H9 (cell line): ENCODE data around the gene TFRC. TPM values are rescaled to one million over a fixed set of nuclear protein-coding genes. Genes with fewer than 3 reads are reported as not detected.

Experiments used
- DNase-seq: peaks from one replicate; pipeline ENCODE4 v3.0.0-alpha.2; 2017
- H2AFZ ChIP-seq: one replicate; pipeline ENCODE4 v1.6.1; 2013; ENCODE audit warnings: mild to moderate bottlenecking, low read length, control low read depth, moderate library complexity
- H2AK5ac ChIP-seq: 2 replicates; pipeline ENCODE4 v1.6.1; 2013; ENCODE audit warnings: low read length, control low read depth, mixed read lengths; ENCODE audit not compliant: insufficient read length
- H2BK120ac ChIP-seq: one replicate; pipeline ENCODE4 v1.6.1; 2013; ENCODE audit warnings: low read depth, mild to moderate bottlenecking, low read length, control low read depth, inconsistent platforms; ENCODE audit not compliant: poor library complexity, severe bottlenecking
- H2BK12ac ChIP-seq: 2 replicates; pipeline ENCODE4 v1.6.1; 2013; ENCODE audit warnings: low read length, control low read depth, mixed read lengths, low read depth; ENCODE audit not compliant: insufficient read length
- H2BK15ac ChIP-seq: 2 replicates; pipeline ENCODE4 v1.6.1; 2013; ENCODE audit warnings: low read depth, low read length, control low read depth
- H2BK20ac ChIP-seq: one replicate; pipeline ENCODE4 v1.6.1; 2013; ENCODE audit warnings: low read depth, mild to moderate bottlenecking, low read length, control low read depth, inconsistent platforms; ENCODE audit not compliant: poor library complexity, severe bottlenecking
- H2BK5ac ChIP-seq: 2 replicates; pipeline ENCODE4 v1.6.1; 2013; ENCODE audit warnings: low read length, control low read depth, mixed read lengths; ENCODE audit not compliant: insufficient read length
- H3K14ac ChIP-seq: 2 replicates; pipeline ENCODE4 v1.6.1; 2013; ENCODE audit warnings: low read length, control low read depth; ENCODE audit not compliant: insufficient read depth
- H3K18ac ChIP-seq: 2 replicates; pipeline ENCODE4 v1.6.1; 2013; ENCODE audit warnings: low read depth, mild to moderate bottlenecking, mixed read lengths, low read length, control low read depth; ENCODE audit not compliant: insufficient read length
- H3K23ac ChIP-seq: 2 replicates; pipeline ENCODE4 v1.6.1; 2013; ENCODE audit warnings: low read length, control low read depth, mixed read lengths, low read depth; ENCODE audit not compliant: insufficient read length
- H3K23me2 ChIP-seq: 2 replicates; pipeline ENCODE4 v1.6.1; 2013; ENCODE audit warnings: low read depth, mild to moderate bottlenecking, mixed read lengths, low read length, control low read depth; ENCODE audit not compliant: insufficient read length, poor library complexity, severe bottlenecking
- H3K27ac ChIP-seq: 2 replicates; pipeline ENCODE4 v1.5.1; 2013; ENCODE audit warnings: low read length, control low read depth, mixed read lengths, low read depth; ENCODE audit not compliant: insufficient read length
- H3K27me3 ChIP-seq: 2 replicates; pipeline ENCODE4 v1.6.1; 2013; ENCODE audit warnings: low read length, control low read depth, inconsistent platforms; ENCODE audit not compliant: insufficient read depth
- H3K4ac ChIP-seq: 2 replicates; pipeline ENCODE4 v1.6.1; 2013; ENCODE audit warnings: low read depth, mild to moderate bottlenecking, control low read depth, inconsistent platforms, low read length, moderate library complexity
- H3K4me1 ChIP-seq: 2 replicates; pipeline ENCODE4 v1.6.1; 2013; ENCODE audit warnings: low read length, control low read depth, inconsistent platforms; ENCODE audit not compliant: insufficient read depth
- H3K4me2 ChIP-seq: 2 replicates; pipeline ENCODE4 v1.6.1; 2013; ENCODE audit warnings: low read length, control low read depth, mixed read lengths; ENCODE audit not compliant: insufficient read length, insufficient read depth
- H3K56ac ChIP-seq: 2 replicates; pipeline ENCODE4 v1.6.1; 2013; ENCODE audit warnings: low read depth, mild to moderate bottlenecking, mixed read lengths, low read length, control low read depth; ENCODE audit not compliant: insufficient read length
- H3K79me1 ChIP-seq: 2 replicates; pipeline ENCODE4 v1.6.1; 2013; ENCODE audit warnings: low read depth, mild to moderate bottlenecking, moderate library complexity, low read length, control low read depth, inconsistent platforms; ENCODE audit not compliant: insufficient read depth, poor library complexity, severe bottlenecking
- H3K79me2 ChIP-seq: 2 replicates; pipeline ENCODE4 v1.6.1; 2013; ENCODE audit warnings: low read length, control low read depth, inconsistent platforms; ENCODE audit not compliant: insufficient read depth
- H3K9ac ChIP-seq: 2 replicates; pipeline ENCODE4 v1.6.1; 2013; ENCODE audit warnings: low read length, control low read depth, mixed read lengths; ENCODE audit not compliant: insufficient read length; ENCODE audit errors: extremely low read depth
- H3K9me3 ChIP-seq: one replicate; pipeline ENCODE4 v1.6.1; 2013; ENCODE audit warnings: low read depth, low read length, inconsistent platforms; ENCODE audit not compliant: control insufficient read depth
- H3T11ph ChIP-seq: one replicate; pipeline ENCODE4 v1.6.1; 2013; ENCODE audit warnings: mild to moderate bottlenecking, low read length, control low read depth, inconsistent platforms
- H4K20me1 ChIP-seq: one replicate; pipeline ENCODE4 v1.6.1; 2013; ENCODE audit not compliant: control insufficient read depth, insufficient read length, insufficient read depth
- H4K5ac ChIP-seq: 2 replicates; pipeline ENCODE4 v1.6.1; 2013; ENCODE audit warnings: low read depth, mild to moderate bottlenecking, mixed read lengths, low read length, control low read depth; ENCODE audit not compliant: insufficient read length
- H4K8ac ChIP-seq: replicated peaks from 2 replicates; pipeline ENCODE4 v1.6.1; 2013; ENCODE audit warnings: low read length, control low read depth, mixed read lengths, low read depth; ENCODE audit not compliant: insufficient read length
- H4K91ac ChIP-seq: 2 replicates; pipeline ENCODE4 v1.6.1; 2013; ENCODE audit warnings: low read depth, mild to moderate bottlenecking, moderate library complexity, mixed read lengths, low read length, control low read depth; ENCODE audit not compliant: insufficient read length
- H3K27ac Mint-ChIP-seq, 3 experiments: 2 replicates in 2 of 3; 3 replicates in 1 of 3; pipeline ENCODE4 v1.8.0; 2020 to 2021; ENCODE audit warnings: mixed read lengths in 3 of 3, mild to moderate bottlenecking in 1 of 3, moderate library complexity in 1 of 3
- H3K27me3 Mint-ChIP-seq: 2 replicates; pipeline ENCODE4 v1.8.0; 2021; ENCODE audit warnings: low read depth, mild to moderate bottlenecking, moderate library complexity, mixed read lengths
- H3K36me3 Mint-ChIP-seq, 3 experiments: 2 replicates in 2 of 3; 3 replicates in 1 of 3; pipeline ENCODE4 v1.8.0; 2020 to 2021; ENCODE audit warnings: low read depth in 3 of 3, mixed read lengths in 3 of 3; ENCODE audit not compliant: insufficient read depth in 1 of 3
- H3K4me1 Mint-ChIP-seq, 2 experiments: 2 replicates each; pipeline ENCODE4 v1.8.0; 2020; ENCODE audit warnings: mixed read lengths in 2 of 2
- H3K4me3 Mint-ChIP-seq, 2 experiments: 2 replicates in 1 of 2; 3 replicates in 1 of 2; pipeline ENCODE4 v1.8.0; 2020 to 2021; ENCODE audit warnings: mild to moderate bottlenecking in 2 of 2, mixed read lengths in 2 of 2, moderate library complexity in 1 of 2
- H3K9me3 Mint-ChIP-seq, 2 experiments: 2 replicates in 1 of 2; 3 replicates in 1 of 2; pipeline ENCODE4 v1.8.0; 2020; ENCODE audit warnings: mild to moderate bottlenecking in 2 of 2, mixed read lengths in 2 of 2, moderate library complexity in 1 of 2
- CTCF ChIP-seq: fragments of 200-600 bp; sonication (generic); conservative IDR thresholded peaks from 3 replicates; pipeline ENCODE4 v1.8.0; 2021; ENCODE audit warnings: antibody characterized with exemption, mild to moderate bottlenecking
- WGBS: extraction: QIAGEN DNeasy Blood & Tissue Kit; methylation state at CpG from one replicate; pipeline ENCODE4 v1.1.7; 2013; ENCODE audit warnings: missing lambda C conversion rate, low lambda C conversion rate, mixed read lengths; ENCODE audit not compliant: insufficient read length; ENCODE audit errors: extremely low coverage; 5-methylcytosine and 5-hydroxymethylcytosine counted together
- total RNA-seq: library from RNA; stranded (reverse); gene quantifications from 2 replicates; pipeline ENCODE4 v1.2.1, GENCODE V29; 2021

TFRC gene
- total RNA-seq, 1 experiment from 2014 or later, result 135 TPM

GRCh38 chr3:196039359-196039758 is 42.5 kb downstream of the TFRC start:
- Histone ChIP-seq H4K91ac (no peak overlapping the region), H4K20me1 (no peaks in the 10 kb centered on the region), H3K14ac (no peak overlapping the region), H4K5ac (no peak overlapping the region), H3K23ac (no peak overlapping the region), H3K4ac (no peak overlapping the region), H3K4me2 (no peak overlapping the region), H3K56ac (no peak overlapping the region), H4K8ac (no peak overlapping the region), H3K18ac (no peak overlapping the region), H2AK5ac (no peak overlapping the region), H3K27ac (no peak overlapping the region), H2BK15ac (no peak overlapping the region), H3K27me3 (no peaks in the 10 kb centered on the region), H2AFZ (no peak overlapping the region), H2BK5ac (no peak overlapping the region), H2BK120ac (no peak overlapping the region), H3K79me2 (no peaks in the 10 kb centered on the region), H2BK20ac (no peak overlapping the region), H3T11ph (no peak overlapping the region), H3K4me1 (no peaks in the 10 kb centered on the region), H3K9me3 (no peaks in the 10 kb centered on the region), H2BK12ac (no peak overlapping the region), H3K23me2 (no peaks in the 10 kb centered on the region), H3K9ac (no peak overlapping the region), H3K79me1 (no peaks in the 10 kb centered on the region)
- H3K4me3 Mint-ChIP-seq, result no peak overlapping the region
- no peaks in the 10 kb centered on the region for H3K27me3 Mint-ChIP-seq
- H3K27ac Mint-ChIP-seq, result no peak overlapping the region
- peaks cover 0 to 13% (median 2%) of the 10 kb centered on the region in 3 experiments; a peak in 5 of 7 replicates for H3K36me3 Mint-ChIP-seq
- no peak for DNase-seq
- no peak for TF ChIP-seq CTCF
- H3K4me1 Mint-ChIP-seq, result no peaks in the 10 kb centered on the region
- H3K9me3 Mint-ChIP-seq, result peaks cover 6 to 11% of the 10 kb centered on the region in 2 experiments
- no CpG with 5 or more reads among the region's 2 CpGs for WGBS
